NCI-H524 (cell line): ENCODE results near the gene KEAP1.

Experiments used
- DNase-seq, 2 experiments: peaks; one replicate each; lab custom pipeline; 2025; lab: John Stamatoyannopoulos, UW

The KEAP1 gene

DNA sequence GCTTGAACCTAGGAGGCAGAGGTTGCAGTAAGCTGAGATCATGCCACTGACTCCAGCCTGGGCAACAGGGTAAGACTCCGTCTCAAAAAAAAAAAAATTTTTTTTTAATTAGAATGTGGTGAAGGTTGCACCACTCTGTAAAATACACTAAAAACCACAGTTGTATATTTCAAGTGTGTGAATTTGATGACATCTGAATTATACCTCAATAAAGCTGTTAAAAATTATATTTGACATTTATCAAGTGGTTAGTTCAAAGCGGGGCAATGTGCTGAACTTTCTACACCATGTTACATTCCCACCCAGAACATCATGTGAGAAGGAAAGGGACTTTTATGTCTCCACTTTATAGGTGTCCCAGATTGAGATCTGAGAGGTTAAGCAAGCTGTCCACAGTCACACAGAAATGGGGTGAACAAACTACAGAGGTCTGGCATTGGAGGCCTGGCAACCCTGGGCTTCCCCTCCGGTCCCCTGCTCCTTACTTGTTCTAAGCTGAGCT is 20.0 kb upstream of the KEAP1 start:
- no peak for DNase-seq

GRCh38 chr19:10521461-10522171 is 18.5 kb upstream of the KEAP1 start:
- no peak for DNase-seq

DNA sequence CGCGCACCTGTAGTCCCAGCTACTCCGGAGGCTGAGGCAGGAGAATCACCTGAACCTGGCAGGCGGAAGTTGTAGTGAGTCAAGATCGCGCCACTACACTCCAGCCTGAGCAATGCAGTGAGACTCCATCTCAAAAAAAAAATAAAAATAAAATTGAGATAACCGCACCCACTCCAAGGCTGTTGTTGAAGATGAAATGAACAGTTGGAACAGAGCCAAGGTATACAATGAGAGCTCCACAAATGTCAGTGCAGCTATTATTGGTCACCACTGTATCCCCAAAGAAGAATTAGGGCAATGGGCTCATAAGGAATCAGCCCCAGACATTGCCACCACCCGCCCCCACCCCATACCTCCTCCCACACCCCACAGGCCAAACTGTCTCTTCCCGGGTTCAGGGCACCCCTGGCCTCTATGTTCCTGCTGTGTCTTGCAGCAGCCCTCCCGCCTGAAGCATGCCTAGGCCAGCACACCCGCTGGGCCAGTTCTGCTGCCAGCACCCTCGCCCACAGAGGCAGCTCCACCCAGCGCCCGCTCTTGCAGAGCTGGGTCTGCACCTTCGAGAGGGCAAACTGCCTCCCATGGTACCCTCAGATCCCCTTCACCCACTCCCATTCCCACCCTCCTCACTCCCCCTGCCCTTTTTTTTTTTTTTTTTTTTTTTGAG is 17.6 kb upstream of the KEAP1 start:
- DNase-seq, result no peak

DNA sequence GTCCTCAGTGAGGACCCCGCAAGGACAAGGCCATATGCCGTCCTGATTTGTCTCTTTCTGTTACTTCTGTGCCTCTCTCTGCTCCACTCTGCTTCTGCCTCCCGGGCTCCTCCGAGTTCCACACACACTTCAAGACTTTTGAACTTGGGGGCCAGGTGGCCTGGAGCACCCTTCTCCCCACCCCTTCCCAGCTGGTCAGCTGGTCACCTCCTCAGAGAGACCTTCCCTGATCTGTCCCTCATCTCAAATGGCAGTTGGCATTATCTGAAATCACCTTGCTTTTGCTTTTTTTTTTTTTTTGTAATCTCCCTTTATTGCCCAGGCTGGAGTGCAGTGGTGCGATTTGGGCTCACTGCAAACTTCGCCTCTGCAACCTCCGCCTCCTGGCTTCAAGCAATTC is 16.3 kb upstream of the KEAP1 start:
- no peak for DNase-seq

GRCh38 chr19:10518444-10519361 is 15.5 kb upstream of the KEAP1 start:
- peak; percentile 51 to 84 for DNase-seq

DNA sequence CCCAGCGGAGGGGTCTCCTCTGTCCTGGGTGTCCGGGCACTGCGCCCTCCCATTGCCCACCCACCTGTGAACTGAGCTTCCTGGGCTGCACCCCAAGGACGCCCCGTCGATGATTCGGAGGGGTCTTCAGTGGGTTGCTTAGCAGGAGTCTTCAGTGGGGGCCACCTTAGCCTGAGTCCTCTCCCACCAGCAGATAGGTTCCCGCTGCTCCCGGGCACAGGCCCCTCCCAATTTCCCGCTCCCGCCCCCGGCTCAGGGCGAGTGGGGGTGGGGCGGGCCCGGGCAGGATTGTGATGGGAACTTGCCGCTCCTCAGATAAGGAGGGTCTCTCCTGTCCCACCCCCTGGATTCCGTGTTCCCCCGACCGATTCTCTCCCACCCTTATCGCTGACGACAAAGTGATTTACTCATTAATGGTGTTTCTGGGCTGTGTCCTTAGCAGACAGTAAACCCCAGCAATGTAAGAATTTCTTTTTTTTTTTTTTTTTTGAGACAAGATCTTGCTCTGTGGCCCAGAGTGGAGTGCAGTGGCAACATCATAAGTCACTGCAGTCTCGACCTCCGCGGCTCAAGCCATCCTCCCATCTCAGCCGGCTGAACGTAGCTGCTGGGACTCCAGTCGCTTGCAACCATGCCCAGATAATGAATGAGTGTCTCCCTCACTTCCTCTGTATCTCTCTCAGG is 14.7 kb upstream of the KEAP1 start:
- DNase-seq, result peak in 1 of 2 experiments; percentile 34

GRCh38 chr19:10517361-10517759 is 14.2 kb upstream of the KEAP1 start, which contains the start of gene S1PR5:
Gene S1PR5, minus strand, starts transcription at chr19:10517447. Its CDS starts 2,436 bp downstream, at chr19:10515011.
- DNase-seq, result peak; percentile 29 to 31

- no peak for DNase-seq
Measured at GRCh38 chr19:10516671-10517286, 13.6 kb upstream of the KEAP1 start.

- DNase-seq, result no peak
Measured at GRCh38 chr19:10516064-10516385, 12.9 kb upstream of the KEAP1 start.

GRCh38 chr19:10514211-10515145 is 11.3 kb upstream of the KEAP1 start:
- no peak for DNase-seq

GRCh38 chr19:10513223-10513622 is 10.1 kb upstream of the KEAP1 start:
- DNase-seq, result no peak

DNA sequence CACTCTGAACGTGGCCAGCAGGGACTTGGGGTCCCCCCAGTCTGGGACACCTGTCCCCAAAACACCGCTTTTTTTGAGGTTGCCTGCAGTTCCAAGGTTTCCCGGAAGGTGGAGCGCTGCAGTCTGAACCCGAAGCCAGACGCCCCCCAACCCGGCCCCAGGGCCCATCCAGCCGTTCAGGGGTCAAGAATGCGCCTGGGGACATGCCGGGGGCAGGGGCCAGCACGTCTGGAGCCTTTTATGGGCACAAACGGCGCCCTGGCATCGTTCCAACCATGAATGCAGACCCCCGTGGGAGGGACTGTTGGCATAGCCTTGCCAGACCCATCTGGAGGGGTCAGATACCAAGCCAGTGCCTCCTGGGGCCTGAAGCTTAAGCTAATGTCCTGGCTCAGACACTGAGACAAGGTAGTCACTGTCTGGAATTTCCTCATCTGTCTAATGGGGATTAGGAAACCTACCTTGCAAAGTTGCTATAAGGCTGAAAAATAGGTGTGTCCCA is 7.2 kb upstream of the KEAP1 start:
- peak; percentile 38 to 48 for DNase-seq

- DNase-seq, result no peak
Measured at GRCh38 chr19:10508707-10509106, 5.6 kb upstream of the KEAP1 start.

DNA sequence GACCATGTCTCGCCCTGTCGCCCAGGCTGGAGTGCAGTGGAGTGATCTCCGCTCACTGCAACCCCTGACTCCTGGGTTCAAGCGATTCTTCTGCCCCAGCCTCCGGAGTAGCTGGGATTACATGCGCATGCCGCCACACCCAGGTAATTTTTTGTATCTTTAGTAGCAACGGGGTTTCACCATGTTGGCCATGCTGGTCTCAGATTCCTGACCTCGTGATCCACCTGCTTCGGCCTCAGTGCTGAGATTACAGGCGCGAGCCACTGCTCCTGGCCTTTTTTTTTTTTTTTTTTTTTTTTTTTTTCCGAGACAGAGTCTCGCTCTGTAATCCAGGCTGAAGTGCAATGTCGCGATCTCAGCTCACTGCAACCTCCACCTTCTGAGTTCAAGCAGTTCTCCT is 4.9 kb upstream of the KEAP1 start:
- no peak for DNase-seq

DNA sequence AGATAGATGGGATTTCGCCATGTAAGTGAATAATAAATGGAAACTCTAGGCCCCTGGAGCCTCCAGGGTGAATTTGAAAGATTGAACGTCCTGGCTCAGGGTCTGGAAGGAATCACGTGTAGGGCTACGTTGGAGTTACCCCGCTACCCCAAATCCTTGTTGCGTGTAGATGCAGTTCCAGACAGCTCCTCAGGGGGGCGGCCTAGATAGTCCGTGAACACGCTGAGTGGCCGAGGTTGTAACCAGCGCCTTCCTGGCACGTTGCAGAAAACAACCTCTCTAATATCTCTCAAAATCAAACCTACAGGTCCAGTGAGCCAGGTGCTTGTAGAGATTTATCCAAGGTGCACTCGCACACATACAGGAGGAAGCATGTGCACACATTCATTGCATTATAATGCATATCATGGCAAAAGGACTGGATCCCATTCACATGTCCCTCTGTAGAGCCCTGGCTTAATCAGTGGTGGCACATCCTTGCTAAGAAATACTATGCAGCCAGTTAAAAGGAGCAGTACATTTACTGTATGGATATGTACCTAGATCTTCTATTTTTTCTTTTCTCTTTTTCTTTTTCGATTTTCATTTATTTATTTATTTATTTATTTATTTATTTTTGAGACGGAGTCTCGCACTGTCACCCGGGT is 2.5 kb upstream of the KEAP1 start:
- DNase-seq, result peak; percentile 47 to 70

- peak; percentile 93 to 97 for DNase-seq
Measured at GRCh38 chr19:10502524-10503001, 593 bp downstream of the KEAP1 start.

DNA sequence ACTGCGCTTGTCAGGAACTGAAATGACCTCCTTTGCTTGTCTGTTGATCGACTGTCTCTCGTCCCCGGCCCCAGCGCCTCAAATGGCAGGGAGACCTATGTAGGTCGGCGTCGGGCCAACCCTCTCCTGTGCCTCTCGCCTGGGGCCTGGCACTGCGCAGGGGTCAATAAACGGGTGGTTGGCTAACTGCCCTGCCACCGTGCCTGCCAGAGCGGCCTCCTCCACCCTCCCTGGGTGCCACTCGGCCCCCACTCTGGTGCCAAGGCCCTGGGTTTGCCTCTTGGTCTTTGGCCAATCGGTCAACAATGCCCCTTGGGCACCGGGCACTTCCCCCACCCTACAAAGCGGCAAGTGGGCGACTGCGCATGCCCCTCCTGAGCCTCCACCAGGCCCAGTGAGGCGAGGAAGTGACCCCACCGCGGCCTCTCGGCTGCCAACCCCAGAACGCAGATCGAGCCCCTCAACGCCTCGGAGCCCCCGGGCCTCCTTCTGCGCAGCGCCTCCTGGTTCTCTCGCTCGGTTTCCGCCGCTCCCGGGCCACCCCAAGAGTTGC is 1.1 kb downstream of the KEAP1 start:
- peak; percentile 29 to 66 for DNase-seq

DNA sequence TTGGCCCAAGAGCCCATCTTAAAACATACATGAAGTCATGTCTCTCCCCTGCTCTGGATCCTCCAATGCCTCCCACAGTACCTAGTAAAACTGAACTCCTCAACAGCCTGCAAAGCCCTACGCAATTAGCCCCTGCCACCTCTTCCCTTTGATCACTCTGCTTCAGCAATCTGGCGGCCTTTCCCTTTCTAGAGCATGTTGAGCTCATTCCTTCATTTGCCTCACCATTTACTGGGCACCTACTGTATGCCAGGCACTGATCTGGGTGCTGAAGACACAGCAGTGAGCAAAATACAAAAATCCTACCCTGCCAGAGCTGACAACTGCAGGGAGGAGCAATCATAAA is 2.9 kb downstream of the KEAP1 start:
- DNase-seq, result no peak

DNA sequence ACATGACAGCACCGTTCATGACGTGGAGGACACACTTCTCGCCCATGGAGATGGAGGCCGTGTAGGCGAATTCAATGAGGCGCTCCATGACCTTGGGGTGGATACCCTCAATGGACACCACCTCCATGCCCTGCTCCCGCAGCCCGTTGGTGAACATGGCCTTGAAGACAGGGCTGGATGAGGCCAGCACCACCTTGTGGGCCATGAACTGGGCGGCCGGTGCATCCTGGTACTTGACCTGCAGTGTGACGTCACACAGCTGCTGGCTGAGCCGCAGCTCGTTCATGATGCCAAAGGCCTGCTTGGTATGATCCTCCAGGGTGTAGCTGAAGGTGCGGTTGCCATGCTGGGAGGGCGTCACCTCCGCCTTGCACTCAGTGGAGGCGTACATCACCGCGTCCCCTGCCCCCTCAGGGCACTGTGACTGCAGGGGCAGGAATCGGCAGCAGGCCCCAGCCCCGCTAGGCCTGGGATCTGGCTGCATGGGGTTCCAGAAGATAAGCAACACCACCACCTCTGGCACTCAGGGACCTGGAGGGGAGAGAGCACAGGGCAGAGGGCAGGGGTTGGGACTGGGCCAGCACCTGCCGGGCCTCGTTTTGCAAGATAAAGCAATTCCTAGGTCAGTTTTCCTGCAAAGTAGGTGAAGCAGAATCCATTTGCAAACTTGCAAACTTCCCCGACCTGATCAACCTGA is 3.5 kb downstream of the KEAP1 start:
- DNase-seq, result no peak
